ENCODE results near the gene ASCL2. TPM values are rescaled to one million over a fixed set of nuclear protein-coding genes. Genes with fewer than 3 reads are reported as not detected.

The ASCL2 gene
- total RNA-seq, 1 donor from 2014 or later = 1.1 TPM

DNA sequence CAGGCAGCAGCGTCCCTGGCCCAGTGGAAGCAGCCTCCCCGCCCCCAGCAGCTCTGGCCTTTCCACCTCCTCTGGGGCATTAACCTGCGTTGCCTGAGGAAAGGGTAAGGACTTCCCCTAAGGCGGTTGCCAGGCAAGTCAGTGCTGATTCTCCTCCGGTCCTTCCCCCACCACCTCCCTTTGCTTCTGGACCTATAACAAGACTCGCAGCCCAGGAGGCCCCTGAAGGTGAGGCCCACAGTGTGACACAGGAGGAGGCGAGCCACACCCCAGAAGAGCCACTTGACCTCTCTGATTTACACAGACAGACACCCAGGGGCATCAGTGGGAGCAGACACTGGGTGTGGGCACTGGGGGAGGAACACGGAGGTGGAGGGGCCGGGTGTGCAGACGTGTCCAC, 35.4 kb downstream of the ASCL2 start:
- DNase-seq (ENCODE audit: low spot score) = no peak

DNA sequence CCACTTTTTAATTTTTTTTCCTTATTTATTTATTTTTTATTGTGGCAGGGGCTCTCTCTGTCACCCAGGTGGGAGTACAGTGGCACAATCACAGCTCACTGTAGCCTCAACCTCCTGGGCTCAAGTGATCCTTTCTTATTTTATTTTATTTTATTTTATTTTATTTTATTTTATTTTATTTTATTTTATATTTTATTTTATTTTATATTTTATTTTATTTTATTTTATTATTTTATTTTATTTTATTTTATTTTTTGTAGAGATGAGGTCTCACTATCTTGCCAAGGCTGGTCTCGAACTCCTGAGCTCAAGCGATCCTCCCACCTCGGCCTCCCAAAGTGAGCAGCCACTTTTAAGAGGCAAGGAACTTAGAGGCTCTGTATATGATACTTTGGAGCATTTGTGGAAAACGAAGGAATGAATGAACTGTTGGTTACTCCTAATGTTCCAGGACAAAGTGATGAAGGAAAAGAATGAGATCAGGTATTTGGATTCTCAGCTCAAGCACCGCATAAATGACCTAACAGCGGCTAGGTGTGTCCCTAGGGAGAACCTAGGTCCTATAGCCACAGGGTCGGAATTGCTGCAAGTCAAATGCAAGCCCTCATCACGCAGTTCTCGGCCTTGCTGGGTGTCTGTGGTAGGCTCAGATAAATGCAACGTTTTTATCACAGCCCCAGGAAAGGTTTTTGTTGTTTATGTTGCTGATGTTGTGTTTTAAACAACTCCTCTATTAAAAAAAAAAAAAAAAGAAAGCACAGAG, 36.5 kb downstream of the ASCL2 start:
- DNase-seq (ENCODE audit: low spot score) = no peak

DNA sequence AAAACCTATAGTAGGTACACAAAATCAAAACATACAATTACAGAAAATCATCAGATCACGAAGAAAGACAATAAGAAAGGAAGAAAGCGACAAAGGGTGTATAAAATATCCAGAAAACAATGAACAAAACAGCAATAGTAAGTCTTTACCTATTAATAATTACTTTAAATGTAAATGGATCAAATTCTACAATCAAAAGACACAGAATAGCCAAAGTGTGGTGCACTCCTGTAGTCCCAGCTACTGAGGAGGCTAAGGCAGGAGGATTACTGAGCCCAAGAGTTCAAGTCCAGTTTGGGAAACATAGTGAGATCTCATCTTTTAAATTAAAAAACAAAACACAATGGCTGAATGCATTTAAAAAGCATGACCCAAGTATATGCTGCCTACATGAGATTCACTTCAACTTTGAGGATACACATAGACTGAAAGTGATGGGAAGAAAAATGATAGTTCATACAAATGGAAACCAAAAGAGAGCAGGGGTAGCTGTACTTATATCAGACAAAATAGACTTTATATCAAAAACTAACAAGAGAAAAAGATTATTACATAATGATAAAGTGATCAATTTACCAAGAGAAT, 40.6 kb downstream of the ASCL2 start:
- no peak for DNase-seq (ENCODE audit: low spot score)

DNA sequence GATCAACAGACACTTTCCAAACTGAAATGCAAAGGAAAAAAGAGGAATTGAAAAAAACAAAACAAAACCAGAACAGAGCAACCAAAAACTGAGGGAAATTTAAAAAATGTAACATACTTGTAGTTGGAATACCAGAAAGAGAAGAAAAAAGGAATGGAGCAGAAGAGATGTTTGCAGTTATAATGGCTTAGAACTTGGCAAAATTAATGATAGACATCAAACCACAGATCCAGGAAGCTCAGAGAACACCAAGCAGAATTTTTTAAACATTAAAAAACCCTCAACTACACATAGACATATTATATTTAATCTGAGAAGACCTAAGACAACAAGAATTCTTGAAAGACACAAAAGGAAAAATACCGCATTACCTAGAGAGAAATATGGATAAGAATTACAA, 46.1 kb downstream of the ASCL2 start:
- DNase-seq (ENCODE audit: low spot score) = no peak

DNA sequence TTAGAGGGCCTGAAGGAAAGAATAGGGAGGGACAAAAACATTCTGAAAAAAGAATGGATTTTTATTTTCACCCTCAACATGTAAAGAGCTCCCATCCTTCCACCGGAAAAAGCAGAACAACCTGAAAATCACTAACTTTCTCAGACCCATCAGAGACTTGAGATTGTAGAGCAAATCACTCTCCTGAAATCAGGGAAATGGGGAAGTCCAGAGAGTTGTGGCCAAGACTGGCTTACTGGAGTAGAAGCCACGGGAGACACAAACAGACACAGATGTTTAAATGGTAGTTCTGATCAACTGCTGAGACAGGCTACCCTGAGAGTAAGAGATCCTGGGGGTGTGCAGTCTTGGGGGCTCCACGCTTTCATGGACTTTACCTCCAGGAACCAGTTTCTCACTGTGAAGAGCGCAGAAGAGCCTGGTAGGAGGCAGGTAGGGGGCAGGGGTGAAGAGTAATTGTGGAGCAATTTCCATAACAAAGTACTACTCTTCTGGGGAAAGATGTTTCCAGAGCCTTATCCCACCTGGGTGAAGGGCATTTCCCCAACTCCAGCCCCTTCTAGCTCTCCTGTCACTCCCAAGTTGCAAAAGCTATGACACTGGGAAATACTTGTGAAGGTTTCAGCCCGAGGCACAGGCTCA, 47.1 kb downstream of the ASCL2 start:
- DNase-seq (ENCODE audit: low spot score) = no peak

DNA sequence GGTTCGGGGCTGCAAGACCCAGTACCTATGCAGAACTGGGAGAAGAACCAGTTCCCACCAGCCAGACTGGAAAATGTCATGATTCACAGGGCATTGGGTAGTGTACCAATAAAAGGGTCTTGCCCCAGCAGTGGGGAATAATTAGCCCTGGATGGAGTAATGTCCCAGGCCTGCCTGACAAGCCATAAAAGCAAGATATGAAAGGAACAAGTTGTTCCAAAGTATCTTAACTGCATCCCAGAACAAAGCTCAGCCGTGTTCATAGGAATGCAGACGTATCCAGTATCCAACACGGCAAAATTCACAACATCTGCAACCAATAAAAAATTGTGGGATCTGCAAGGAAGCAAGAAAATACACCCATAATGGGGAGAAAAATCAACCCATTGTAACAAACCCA, 47.9 kb downstream of the ASCL2 start:
- DNase-seq (ENCODE audit: low spot score) = no peak

DNA sequence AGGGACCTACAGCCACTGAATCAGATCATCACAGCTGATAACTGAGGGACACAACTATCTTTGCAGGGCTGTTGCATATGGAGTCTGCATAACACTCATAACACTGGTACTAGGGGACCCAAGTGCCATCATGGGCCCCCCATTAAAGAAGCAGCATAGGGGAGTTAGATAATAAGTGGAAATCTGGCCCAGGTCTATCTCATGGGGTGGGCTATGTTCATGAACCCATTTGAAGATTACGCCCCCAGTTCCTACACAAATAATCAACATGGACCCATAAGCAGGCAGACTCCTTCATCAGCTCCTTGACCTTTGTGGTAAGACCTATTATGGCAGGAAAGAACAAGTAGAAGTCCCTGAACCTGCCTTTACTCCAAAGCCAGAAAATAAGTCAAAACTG, 48.8 kb downstream of the ASCL2 start:
- DNase-seq (ENCODE audit: low spot score) = no peak

DNA sequence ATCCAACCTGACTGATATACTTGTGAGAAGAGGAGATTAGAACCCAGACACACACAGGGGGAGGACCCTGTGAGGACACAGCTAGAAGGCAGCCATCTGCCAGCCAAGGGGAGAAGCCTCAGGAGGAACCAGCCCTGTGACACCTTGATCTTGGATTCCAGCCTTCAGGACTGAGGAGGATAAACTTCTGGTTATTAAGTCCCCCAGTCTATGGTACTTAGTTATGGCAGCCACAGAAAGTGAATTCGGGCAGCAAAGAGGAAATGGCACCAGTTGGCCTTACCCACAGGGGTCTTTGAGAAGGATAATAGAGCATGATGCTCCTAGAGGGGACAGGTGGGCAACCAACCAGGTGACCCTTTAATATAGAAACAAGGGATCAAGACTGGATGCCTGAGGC, 49.4 kb downstream of the ASCL2 start:
- DNase-seq (ENCODE audit: low spot score) = no peak

DNA sequence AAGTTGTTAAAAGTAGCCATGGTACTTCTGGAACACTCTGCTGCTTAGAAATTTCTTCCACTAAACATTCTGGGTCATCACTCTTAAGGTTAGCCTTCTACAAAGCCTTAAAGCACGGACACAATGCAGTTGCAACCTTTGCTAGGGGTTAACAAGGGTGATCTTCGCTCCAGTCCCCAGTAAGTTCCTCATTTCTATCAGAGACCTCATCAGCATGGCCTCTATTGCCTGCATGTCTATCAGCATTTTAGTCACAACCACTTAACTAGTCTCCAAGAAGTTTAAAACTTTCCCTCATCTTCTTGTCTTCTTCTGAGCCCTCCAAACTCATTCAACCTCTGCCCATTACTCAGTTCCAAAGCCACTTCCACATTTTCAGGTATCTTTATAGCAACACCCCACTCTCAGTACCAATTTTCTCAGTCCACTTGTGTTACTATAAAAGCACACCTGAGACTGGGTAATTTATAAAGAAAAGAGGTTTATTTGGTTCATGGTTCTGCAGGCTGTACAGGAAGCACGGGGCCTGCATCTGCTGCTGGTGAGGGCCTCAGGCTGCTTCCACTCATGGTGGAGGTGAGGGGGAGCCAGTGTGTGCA, 50.1 kb downstream of the ASCL2 start:
- DNase-seq (ENCODE audit: low spot score) = no peak

DNA sequence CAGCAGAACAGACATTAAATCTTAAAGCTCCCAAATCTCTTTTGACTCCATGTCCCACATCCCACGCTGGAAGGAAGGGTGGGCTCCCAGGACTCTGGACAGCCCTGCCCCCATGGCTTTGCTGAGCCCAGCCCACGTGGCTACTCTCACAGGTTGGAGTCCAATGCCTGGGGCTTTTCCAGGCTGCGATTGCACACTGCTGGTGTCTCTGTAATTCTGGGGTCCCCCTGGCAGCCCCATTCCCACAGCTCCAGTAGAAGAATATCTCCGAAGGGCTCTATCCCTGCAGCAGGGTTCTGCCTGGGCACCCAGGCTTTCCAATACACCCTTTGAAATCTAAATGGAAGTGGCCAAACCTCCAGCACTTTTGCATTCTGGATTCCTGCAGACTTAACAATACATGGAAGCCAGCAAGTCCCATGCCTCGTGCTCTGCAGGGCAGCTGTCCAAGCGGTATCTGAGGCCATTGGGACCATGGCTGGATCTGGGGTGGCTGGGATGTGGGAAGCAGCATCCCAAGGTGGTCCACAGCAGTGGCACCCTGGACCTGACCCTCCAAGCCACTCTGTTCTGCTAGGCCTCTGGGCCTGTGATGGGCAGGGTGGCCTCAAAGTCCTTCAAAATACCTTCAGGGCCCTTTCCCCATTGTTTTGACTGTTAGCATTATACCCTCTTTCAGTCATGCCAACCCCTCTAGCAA, 50.9 kb downstream of the ASCL2 start:
- no peak for DNase-seq (ENCODE audit: low spot score)

Other genes starting within 250 kb of the ASCL2 start
- gene IGF2, start 131.2 kb downstream of the ASCL2 start, total RNA-seq = 32.5 TPM
- gene INS, start 109.4 kb downstream of the ASCL2 start, total RNA-seq = 1.2 TPM
- 2.1 TPM for gene TH, start 98.8 kb downstream of the ASCL2 start, total RNA-seq
- gene C11orf21, start 31.3 kb upstream of the ASCL2 start, total RNA-seq = 1.6 TPM
- 1.1 TPM for gene TSPAN32, start 31.4 kb upstream of the ASCL2 start, total RNA-seq
- 746 TPM for gene CD81, start 106.7 kb upstream of the ASCL2 start, total RNA-seq
- gene TSSC4, start 130.2 kb upstream of the ASCL2 start, total RNA-seq = 50.5 TPM
- gene TRPM5, start 173.9 kb upstream of the ASCL2 start, total RNA-seq = 4.4 TPM
- gene KCNQ1, start 174.4 kb upstream of the ASCL2 start, total RNA-seq = 96.4 TPM